SK-N-SH (cell line): ENCODE measurements around the gene EME2. TPM values are rescaled to one million over a fixed set of nuclear protein-coding genes. Genes with fewer than 3 reads are reported as not detected.

Experiments used
- CTCF ChIA-PET: fragments of 300-600, 350-600 bp; formaldehyde crosslinking; extraction: SDS; loops from one replicate; lab custom pipeline; 2021; lab: Yijun Ruan, JAX
- POLR2A ChIA-PET: fragments of 350-600 bp; sonication (Branson Sonifier 250); formaldehyde crosslinking; extraction: SDS; loops from one replicate; lab custom pipeline; 2020; ENCODE audit warnings: antibody characterized with exemption, inconsistent platforms; lab: Yijun Ruan, JAX
- DNase-seq: peaks from one replicate; pipeline ENCODE4 v3.0.0; 2012
- H2AFZ ChIP-seq: fragments of 200-600 bp; sonication (generic); 2 replicates; pipeline ENCODE4 v1.8.1; 2016; ENCODE audit warnings: antibody characterized with exemption, mild to moderate bottlenecking, low read depth
- H3F3A ChIP-seq: fragments of 200-600 bp; sonication (generic); replicated peaks from 2 replicates; pipeline ENCODE3; 2016; ENCODE audit warnings: antibody characterized with exemption, mild to moderate bottlenecking; ENCODE audit not compliant: insufficient read depth
- H3K27ac ChIP-seq, 2 experiments: fragments of 200-500 bp in 1 of 2; fragments of 200-600 bp in 1 of 2; sonication (Bioruptor generic) in 1 of 2; sonication (generic), shearing (Covaris generic) in 1 of 2; 2 replicates each; pipeline versions ENCODE4 v1.5.1 to v1.6.1; 2014 to 2016; ENCODE audit warnings: low read depth in 2 of 2, inconsistent platforms in 1 of 2, low read length in 1 of 2, mild to moderate bottlenecking in 1 of 2, mixed read lengths in 1 of 2
- H3K27me3 ChIP-seq: fragments of 200-600 bp; sonication (generic), shearing (Covaris generic); 2 replicates; pipeline ENCODE4 v1.6.1; 2016; ENCODE audit warnings: mixed run types; ENCODE audit not compliant: insufficient read depth
- H3K36me3 ChIP-seq, 2 experiments: fragments of 200-500 bp in 1 of 2; fragments of 200-600 bp in 1 of 2; sonication (Bioruptor generic) in 1 of 2; sonication (generic) in 1 of 2; replicated peaks in 1 of 2; 2 replicates each; pipeline versions ENCODE3 to v1.5.1; 2014 to 2016; ENCODE audit warnings: low read length in 1 of 2, mild to moderate bottlenecking in 1 of 2; ENCODE audit not compliant: insufficient read depth in 2 of 2, control insufficient read depth in 1 of 2
- H3K4me1 ChIP-seq, 2 experiments: fragments of 200-500 bp in 1 of 2; fragments of 200-600 bp in 1 of 2; sonication (Bioruptor generic) in 1 of 2; sonication (generic), shearing (Covaris generic) in 1 of 2; 2 replicates each; pipeline versions ENCODE4 v1.5.1 to v1.6.1; 2014 to 2016; ENCODE audit warnings: low read depth in 1 of 2, low read length in 1 of 2, mixed run types in 1 of 2; ENCODE audit not compliant: insufficient read depth in 2 of 2, control insufficient read depth in 1 of 2
- H3K4me2 ChIP-seq: fragments of 200-600 bp; sonication (generic), shearing (Covaris generic); 2 replicates; pipeline ENCODE4 v1.6.1; 2017; ENCODE audit warnings: mixed run types
- H3K4me3 ChIP-seq, 2 experiments: fragments of 200-500 bp in 1 of 2; fragments of 200-600 bp in 1 of 2; sonication (Bioruptor generic) in 1 of 2; sonication (generic), shearing (Covaris generic) in 1 of 2; 2 replicates each; pipeline versions ENCODE4 v1.5.1 to v1.8.1; 2014 to 2016; ENCODE audit warnings: low read depth in 2 of 2, inconsistent platforms in 1 of 2, low read length in 1 of 2, mild to moderate bottlenecking in 1 of 2, mixed read lengths in 1 of 2, moderate library complexity in 1 of 2
- H3K79me2 ChIP-seq: fragments of 200-600 bp; sonication (generic); 2 replicates; pipeline ENCODE4 v1.8.1; 2017; ENCODE audit warnings: mild to moderate bottlenecking; ENCODE audit not compliant: insufficient read depth
- H3K9ac ChIP-seq: fragments of 200-600 bp; sonication (generic); 2 replicates; pipeline ENCODE4 v1.6.1; 2017; ENCODE audit warnings: mixed run types
- H3K9me2 ChIP-seq: fragments of 200-600 bp; sonication (generic); 2 replicates; pipeline ENCODE4 v1.6.1; 2017; ENCODE audit warnings: mixed run types
- H3K9me3 ChIP-seq: fragments of 200-600 bp; sonication (generic); 2 replicates; pipeline ENCODE4 v1.6.1; 2017; ENCODE audit warnings: mixed run types, mild to moderate bottlenecking, moderate library complexity
- H4K20me1 ChIP-seq: fragments of 200-600 bp; sonication (generic); 2 replicates; pipeline ENCODE4 v1.6.1; 2017; ENCODE audit warnings: mild to moderate bottlenecking, mixed run types; ENCODE audit not compliant: insufficient read depth
- ELF1 ChIP-seq: IDR thresholded peaks from 2 replicates; pipeline ENCODE4 v1.4.0; 2012
- EP300 ChIP-seq, 2 experiments: IDR thresholded peaks; 2 replicates each; pipeline versions ENCODE4 v1.4.0 to v1.6.1; 2012; ENCODE audit warnings: borderline replicate concordance in 1 of 2, low read depth in 1 of 2, low read length in 1 of 2
- FOXJ3 ChIP-seq: sonication (generic); formaldehyde crosslinking; IDR thresholded peaks from 2 replicates; pipeline ENCODE4 v1.5.1; 2020; ENCODE audit warnings: mild to moderate bottlenecking, missing genetic modification reagents
- FOXM1 ChIP-seq: IDR thresholded peaks from 2 replicates; pipeline ENCODE4 v1.4.0; 2012; ENCODE audit warnings: low read depth, mild to moderate bottlenecking
- MAX ChIP-seq: IDR thresholded peaks from 2 replicates; pipeline ENCODE4 v1.4.0; 2012; ENCODE audit warnings: low read depth
- NFIC ChIP-seq: IDR thresholded peaks from 2 replicates; pipeline ENCODE4 v1.4.0; 2012; ENCODE audit warnings: borderline replicate concordance
- NRF1 ChIP-seq: IDR thresholded peaks from 2 replicates; pipeline ENCODE4 v1.6.1; 2012; ENCODE audit warnings: low read depth, mild to moderate bottlenecking, low read length
- PBX3 ChIP-seq: IDR thresholded peaks from 2 replicates; pipeline ENCODE4; 2012
- POLR2AphosphoS5 ChIP-seq: IDR thresholded peaks from 2 replicates; pipeline ENCODE4 v1.6.1; 2012; ENCODE audit warnings: low read depth, low read length
- RCOR1 ChIP-seq: fragments of 150-350 bp; IDR thresholded peaks from 2 replicates; pipeline ENCODE4 v1.6.1; 2017; ENCODE audit warnings: antibody characterized with exemption, low read length
- REST ChIP-seq: IDR thresholded peaks from 2 replicates; pipeline ENCODE4 v1.6.1; 2012; ENCODE audit warnings: mild to moderate bottlenecking, low read depth, low read length, moderate library complexity
- RFX5 ChIP-seq: IDR thresholded peaks from 2 replicates; pipeline ENCODE4 v1.6.1; 2012; ENCODE audit warnings: mild to moderate bottlenecking, improper control_type of control experiment, low read length
- RXRA ChIP-seq: IDR thresholded peaks from 2 replicates; pipeline ENCODE4 v1.4.0; 2012; ENCODE audit warnings: low read depth, mild to moderate bottlenecking, borderline replicate concordance
- USF2 ChIP-seq: fragments of 150-350 bp; IDR thresholded peaks from 2 replicates; pipeline ENCODE4 v1.6.1; 2017; ENCODE audit warnings: antibody characterized with exemption, low read length, low read depth, borderline replicate concordance
- YY1 ChIP-seq: IDR thresholded peaks from 2 replicates; pipeline ENCODE4 v1.4.0; 2012; ENCODE audit warnings: low read depth, mild to moderate bottlenecking
- ZBTB33 ChIP-seq: IDR thresholded peaks from 2 replicates; pipeline ENCODE4 v1.4.0; 2012; ENCODE audit warnings: low read depth, borderline replicate concordance
- WGBS: methylation state at CpG from one replicate; pipeline ENCODE4 v1.1.6; 2017; ENCODE audit warnings: low lambda C conversion rate; 5-methylcytosine and 5-hydroxymethylcytosine counted together
- polyA plus RNA-seq, 3 experiments: library from polyadenylated mRNA; depleted of rRNA; stranded (reverse); fragments of >200 nt; gene quantifications; 2 replicates each; pipeline ENCODE4 v1.2.3, GENCODE V29; 2012

Gene EME2
- polyA plus RNA-seq, 1 of the 3 experiments (the other 2 are of a cell fraction): 10.1 TPM

- TF ChIP-seq ZBTB33 (no peak), ELF1 (no peak), EP300 (IDR thresholded peaks at IDR 0.05; ENCODE audit: borderline replicate concordance in 1 of 2, low read depth in 1 of 2, low read length in 1 of 2) (no peak), MAX (no peak), FOXJ3 (CRISPR knock-in tag) (no peak), RCOR1 (no peak)
- no peak for DNase-seq
- peaks cover 3% of the 10 kb centered on the region for H3F3A ChIP-seq
- H3K36me3 ChIP-seq: peaks cover 0 to 41% of the 10 kb centered on the region in 2 experiments
- no peak overlapping the region for H3K4me3 ChIP-seq
- H3K9me3 ChIP-seq: no peaks in the 10 kb centered on the region
- 95% methylated on average over 13 of the region's 51 CpGs for WGBS
- no peak overlapping the region for H3K4me2 ChIP-seq
- POLR2A ChIA-PET: no interaction called here
- H4K20me1 ChIP-seq: peaks cover 6% of the 10 kb centered on the region; the same call in 1 of the 2 replicates
- no peaks in the 10 kb centered on the region for H3K27me3 ChIP-seq
- H3K9me2 ChIP-seq: no peaks in the 10 kb centered on the region
- peaks cover 45% of the 10 kb centered on the region for H3K79me2 ChIP-seq
- H2AFZ ChIP-seq: no peak overlapping the region
- CTCF ChIA-PET: no interaction called here
- H3K27ac ChIP-seq: no peak overlapping the region
- H3K9ac ChIP-seq: no peak overlapping the region
- H3K4me1 ChIP-seq: peaks cover 0 to 3% of the 10 kb centered on the region in 2 experiments; a peak in 1 of 4 replicates
These were observed 13.8 kb downstream of the EME2 start for GRCh38 chr16:1786242-1787055.

GRCh38 chr16:1787056-1787321 lies 14.4 kb downstream of the EME2 start:
- Histone ChIP-seq H3K4me3 (no peak overlapping the region), H3K27me3 (no peaks in the 10 kb centered on the region), H3K36me3 (peaks cover 0 to 45% of the 10 kb centered on the region in 2 experiments), H3K9me3 (no peaks in the 10 kb centered on the region), H3K4me2 (no peak overlapping the region), H3K4me1 (no peaks in the 10 kb centered on the region; a peak in 1 of 4 replicates), H3K27ac (no peak overlapping the region), H3K9me2 (no peaks in the 10 kb centered on the region), H3F3A (peaks cover 3% of the 10 kb centered on the region), H3K79me2 (peaks cover 41% of the 10 kb centered on the region), H3K9ac (no peak overlapping the region), H2AFZ (no peak overlapping the region), H4K20me1 (peaks cover 6% of the 10 kb centered on the region; the same call in 1 of the 2 replicates)
- WGBS: 60% methylated on average over 1 of the region's 6 CpGs
- POLR2A ChIA-PET: no interaction called here
- CTCF ChIA-PET: no interaction called here
- DNase-seq: no peak
- TF ChIP-seq NRF1: no peak
- TF ChIP-seq ZBTB33: no peak
- TF ChIP-seq REST: no peak
- TF ChIP-seq NFIC: no peak
- no peak for TF ChIP-seq RCOR1
- TF ChIP-seq RXRA: no peak
- no peak for TF ChIP-seq YY1
- TF ChIP-seq POLR2AphosphoS5: no peak
- no peak for TF ChIP-seq USF2
- no peak for TF ChIP-seq RFX5
- no peak for TF ChIP-seq PBX3
- no peak for TF ChIP-seq FOXM1
